ENCODE results near the gene PWWP2A.
"Not testable (repeated sequence)": the region's sequence is repeated elsewhere in the genome, so short reads cannot be mapped to it uniquely, and the experiment has no call there.

Gene PWWP2A

GRCh38 chr5:160119142-160119904 lies at the start of gene PWWP2A:
Gene PWWP2A (minus strand): TSS chr5:160119450. CDS start chr5:160119388, 62 bp downstream.
- DNase-seq, result peak; percentile 99 to 100

GRCh38 chr5:160167624-160168165 lies 48.4 kb upstream of the PWWP2A start:
- no peak for DNase-seq

GRCh38 chr5:160166973-160167623 lies 47.8 kb upstream of the PWWP2A start:
- no peak for DNase-seq

- DNase-seq, result no peak
Measured at GRCh38 chr5:160166069-160166972, 47.1 kb upstream of the PWWP2A start.

- DNase-seq, result peak; percentile 62 to 85
Measured at GRCh38 chr5:160165137-160166068, 46.2 kb upstream of the PWWP2A start.

- no peak for DNase-seq
Measured at GRCh38 chr5:160162910-160163309, 43.7 kb upstream of the PWWP2A start.

- no peak for DNase-seq
Measured at GRCh38 chr5:160161626-160162025, 42.4 kb upstream of the PWWP2A start.

GRCh38 chr5:160160875-160161274 lies 41.6 kb upstream of the PWWP2A start:
- not testable (repeated sequence) for DNase-seq

- no peak for DNase-seq
Measured at GRCh38 chr5:160159991-160160792, 40.9 kb upstream of the PWWP2A start.

- no peak for DNase-seq
Measured at GRCh38 chr5:160158087-160158486, 38.8 kb upstream of the PWWP2A start.

- no peak for DNase-seq
Measured at GRCh38 chr5:160155017-160155750, 35.9 kb upstream of the PWWP2A start.

GRCh38 chr5:160152901-160153300 lies 33.7 kb upstream of the PWWP2A start:
- DNase-seq, result no peak

GRCh38 chr5:160152287-160152686 lies 33.0 kb upstream of the PWWP2A start:
- DNase-seq, result no peak

GRCh38 chr5:160151017-160151416 lies 31.8 kb upstream of the PWWP2A start:
- no peak for DNase-seq

- no peak for DNase-seq
Measured at GRCh38 chr5:160150381-160150780, 31.1 kb upstream of the PWWP2A start.

- not testable (repeated sequence) for DNase-seq
Measured at GRCh38 chr5:160144436-160144835, 25.2 kb upstream of the PWWP2A start.

GRCh38 chr5:160134332-160134731 lies 15.1 kb upstream of the PWWP2A start:
- no peak for DNase-seq

- DNase-seq, result no peak
Measured at GRCh38 chr5:160133918-160134304, 14.7 kb upstream of the PWWP2A start.

GRCh38 chr5:160133071-160133917 lies 14.0 kb upstream of the PWWP2A start:
- peak; percentile 22 to 60 for DNase-seq
